Natural killer cell (primary cell): Measurements from ENCODE around the gene ITGB5. TPM values are rescaled to one million over a fixed set of nuclear protein-coding genes. Genes with fewer than 3 reads are reported as not detected.

ENCODE experiments used
- ATAC-seq, 3 donors: fragments of 150-1000 bp in 2 of 3; fragments of 200-7000 bp in 1 of 3; cut with Tn5 transposase; 1 replicate in 1 of 3; 2 replicates in 2 of 3; pipeline ENCODE4 v1.10.0; 2021; ENCODE audit warnings: mild to moderate bottlenecking in 2 of 3, moderate library complexity in 2 of 3
- DNase-seq, 2 donors: peaks; one replicate each; pipeline versions ENCODE4 v3.0.0 to v3.0.0-alpha.2; 2013 to 2021; ENCODE audit warnings: mixed read lengths in 1 of 2
- H3K27ac ChIP-seq: one replicate; pipeline ENCODE4 v1.5.1; 2013; ENCODE audit warnings: mild to moderate bottlenecking, low read length
- H3K27me3 ChIP-seq: one replicate; pipeline ENCODE4 v1.6.1; 2013; ENCODE audit warnings: low read length; ENCODE audit not compliant: control insufficient read depth, insufficient read depth
- H3K36me3 ChIP-seq: one replicate; pipeline ENCODE4 v1.6.1; 2013; ENCODE audit warnings: low read length; ENCODE audit not compliant: control insufficient read depth, insufficient read depth
- H3K4me1 ChIP-seq: one replicate; pipeline ENCODE4 v1.6.1; 2013; ENCODE audit warnings: low read length; ENCODE audit not compliant: control insufficient read depth, insufficient read depth
- H3K4me3 ChIP-seq: one replicate; pipeline ENCODE4 v1.5.1; 2013; ENCODE audit warnings: low read length
- H3K9me3 ChIP-seq: one replicate; pipeline ENCODE4 v1.6.1; 2013; ENCODE audit warnings: low read length; ENCODE audit not compliant: control insufficient read depth, insufficient read depth
- H3K27ac Mint-ChIP-seq, 2 donors: one replicate each; pipeline ENCODE4 v1.8.0; 2022; ENCODE audit warnings: mild to moderate bottlenecking in 2 of 2, mixed read lengths in 2 of 2, moderate library complexity in 1 of 2
- H3K27me3 Mint-ChIP-seq, 2 donors: one replicate each; pipeline ENCODE4 v1.8.0; 2022; ENCODE audit warnings: low read depth in 2 of 2, mixed read lengths in 2 of 2
- H3K36me3 Mint-ChIP-seq: one replicate; pipeline ENCODE4 v1.8.0; 2022; ENCODE audit warnings: mixed read lengths
- H3K4me1 Mint-ChIP-seq, 2 donors: one replicate each; pipeline ENCODE4 v1.8.0; 2022; ENCODE audit warnings: mixed read lengths in 2 of 2
- H3K4me3 Mint-ChIP-seq: one replicate; pipeline ENCODE4 v1.8.0; 2022; ENCODE audit warnings: mild to moderate bottlenecking, moderate library complexity, mixed read lengths
- H3K9me3 Mint-ChIP-seq, 2 donors: one replicate each; pipeline ENCODE4 v1.8.0; 2022; ENCODE audit warnings: mixed read lengths in 2 of 2
- CTCF ChIP-seq: fragments of 200-600 bp; IDR thresholded peaks from one replicate; pipeline ENCODE4 v1.8.0; 2022; ENCODE audit warnings: antibody characterized with exemption
- WGBS: methylation state at CpG from one replicate; pipeline ENCODE4 v1.1.7; 2013; ENCODE audit warnings: missing lambda C conversion rate; ENCODE audit not compliant: insufficient coverage; 5-methylcytosine and 5-hydroxymethylcytosine counted together
- intact Hi-C: fragments of 100-400 bp; cut with micrococcal nuclease; formaldehyde crosslinking; loops from one replicate; pipeline ENCODE4 v1.14.2; 2022
- total RNA-seq, 4 donors: library from RNA; stranded (reverse); fragments of 120-200 nt in 1 of 4; gene quantifications; one replicate each; pipeline versions ENCODE4 v1.2.3 to v1.2.4, GENCODE V29; 2013 to 2022

Gene ITGB5
- total RNA-seq, 3 donors from 2014 or later (not counting 1 experiment from before 2014, with no cell fraction given) = 1.0 to 8.4 (median 5.4) TPM

GRCh38 chr3:124797426-124797945 lies 89.7 kb downstream of the ITGB5 start:
- DNase-seq (no peak), ATAC-seq (no peak)
- Histone ChIP-seq H3K4me1 (no peaks in the 10 kb centered on the region), H3K9me3 (no peaks in the 10 kb centered on the region), H3K36me3 (no peaks in the 10 kb centered on the region), H3K27me3 (no peaks in the 10 kb centered on the region), H3K4me3 (no peak overlapping the region), H3K27ac (no peak overlapping the region)
- no peak for TF ChIP-seq CTCF
- no peaks in the 10 kb centered on the region for H3K9me3 Mint-ChIP-seq
- H3K36me3 Mint-ChIP-seq = no peaks in the 10 kb centered on the region
- H3K4me1 Mint-ChIP-seq = no peaks in the 10 kb centered on the region
- intact Hi-C loops = no loop called here
- no peak overlapping the region for H3K4me3 Mint-ChIP-seq
- H3K27ac Mint-ChIP-seq = no peak overlapping the region
- WGBS = 83% methylated on average over 4 of the region's 4 CpGs
- peaks cover 0 to 6% of the 10 kb centered on the region in 2 donors for H3K27me3 Mint-ChIP-seq

- H3K4me3 Mint-ChIP-seq = no peak overlapping the region
- H3K4me1 ChIP-seq = peaks cover 3% of the 10 kb centered on the region
- no peaks in the 10 kb centered on the region for H3K27me3 ChIP-seq
- H3K9me3 ChIP-seq = no peaks in the 10 kb centered on the region
- no peak for ATAC-seq
- H3K36me3 ChIP-seq = no peaks in the 10 kb centered on the region
- no peaks in the 10 kb centered on the region for H3K9me3 Mint-ChIP-seq
- TF ChIP-seq CTCF = no peak
- no peak overlapping the region for H3K27ac ChIP-seq
- no peaks in the 10 kb centered on the region for H3K36me3 Mint-ChIP-seq
- peaks cover 4 to 5% of the 10 kb centered on the region in 2 donors for H3K4me1 Mint-ChIP-seq
- intact Hi-C loops = no loop called here
- H3K4me3 ChIP-seq = no peak overlapping the region
- H3K27ac Mint-ChIP-seq = no peak overlapping the region
- no peak for DNase-seq
- peaks cover 0 to 6% of the 10 kb centered on the region in 2 donors for H3K27me3 Mint-ChIP-seq
- 93% methylated on average over 19 of the region's 19 CpGs for WGBS
These were observed 90.7 kb downstream of the ITGB5 start for GRCh38 chr3:124796477-124796876.

GRCh38 chr3:124793054-124793739 lies 94.0 kb downstream of the ITGB5 start:
- no peaks in the 10 kb centered on the region for H3K9me3 Mint-ChIP-seq
- peaks cover 0 to 2% of the 10 kb centered on the region in 2 donors for H3K27me3 Mint-ChIP-seq
- H3K4me1 Mint-ChIP-seq = peaks cover 8 to 9% of the 10 kb centered on the region in 2 donors
- no peaks in the 10 kb centered on the region for H3K9me3 ChIP-seq
- no peak for TF ChIP-seq CTCF
- no peaks in the 10 kb centered on the region for H3K27me3 ChIP-seq
- no peaks in the 10 kb centered on the region for H3K36me3 ChIP-seq
- intact Hi-C loops = no loop called here
- no peak for ATAC-seq
- H3K27ac Mint-ChIP-seq = no peak overlapping the region
- no peaks in the 10 kb centered on the region for H3K36me3 Mint-ChIP-seq
- peaks cover 6% of the 10 kb centered on the region for H3K4me1 ChIP-seq
- no peak for DNase-seq
- H3K4me3 ChIP-seq = no peak overlapping the region
- WGBS = 80% methylated on average over 6 of the region's 6 CpGs
- H3K27ac ChIP-seq = no peak overlapping the region
- no peak overlapping the region for H3K4me3 Mint-ChIP-seq
